PC-3 (cell line): ENCODE measurements around the gene ZNF275. TPM values are rescaled to one million over a fixed set of nuclear protein-coding genes. Genes with fewer than 3 reads are reported as not detected.
"Not testable (repeated sequence)": the region's sequence is repeated elsewhere in the genome, so short reads cannot be mapped to it uniquely, and the experiment has no call there.

ENCODE experiments used
- ATAC-seq: fragments of 200-7000 bp; cut with Tn5 transposase; 2 replicates; pipeline ENCODE4 v1.9.1; 2020; ENCODE audit warnings: mild to moderate bottlenecking, moderate library complexity
- BruUV-seq: library from RNA; stranded (reverse); fragments of 400-500 nt; replicated peaks from 2 replicates; lab custom pipeline; 2021; lab: Mats Ljungman, UMichigan
- CTCF ChIA-PET: fragments of 300-600 bp; sonication (Branson Sonifier 250); formaldehyde crosslinking; loops from one replicate; lab custom pipeline; 2022; ENCODE audit warnings: antibody characterized with exemption; lab: Charles Lee
- POLR2A ChIA-PET: fragments of 300-600 bp; sonication (Branson Sonifier 250); formaldehyde crosslinking; loops from one replicate; lab custom pipeline; 2022; ENCODE audit warnings: antibody characterized with exemption; ENCODE audit not compliant: unreplicated experiment; lab: Charles Lee
- DNase-seq: peaks from one replicate; pipeline ENCODE4 v3.0.0-alpha.2; 2015
- H2AFZ ChIP-seq: fragments of 300-600 bp; sonication (generic); 2 replicates; pipeline ENCODE4 v1.6.0; 2016; ENCODE audit warnings: antibody characterized with exemption, low read length
- H3F3A ChIP-seq: fragments of 300-600 bp; sonication (generic); one replicate; pipeline ENCODE4 v1.6.0; 2017; ENCODE audit warnings: antibody characterized with exemption, low read length, control low read depth, mild to moderate bottlenecking; ENCODE audit not compliant: unreplicated experiment
- H3K27ac ChIP-seq: fragments of 300-600 bp; sonication (generic); 2 replicates; pipeline ENCODE4 v1.5.1; 2016; ENCODE audit warnings: mild to moderate bottlenecking, low read length
- H3K27me3 ChIP-seq: fragments of 300-600 bp; sonication (generic); 2 replicates; pipeline ENCODE4 v1.6.1; 2016; ENCODE audit warnings: low read length, mixed read lengths
- H3K36me3 ChIP-seq: fragments of 300-600 bp; sonication (generic); 2 replicates; pipeline ENCODE4 v1.6.1; 2016; ENCODE audit warnings: low read depth, mixed run types, low read length, mixed read lengths
- H3K4me1 ChIP-seq: fragments of 300-600 bp; sonication (generic); 2 replicates; pipeline ENCODE4 v1.5.1; 2016; ENCODE audit warnings: low read length; ENCODE audit not compliant: insufficient read depth
- H3K4me2 ChIP-seq: fragments of 300-600 bp; sonication (generic); 2 replicates; pipeline ENCODE4 v1.6.0; 2016; ENCODE audit warnings: low read length
- H3K4me3 ChIP-seq: fragments of 300-600 bp; sonication (generic); 2 replicates; pipeline ENCODE4 v1.5.1; 2016; ENCODE audit warnings: mild to moderate bottlenecking, low read length, mixed read lengths
- H3K79me2 ChIP-seq: fragments of 300-600 bp; sonication (generic); 2 replicates; pipeline ENCODE4 v1.6.1; 2017; ENCODE audit warnings: low read length, mixed read lengths
- H3K9ac ChIP-seq: fragments of 300-600 bp; sonication (generic); 2 replicates; pipeline ENCODE4 v1.6.0; 2016; ENCODE audit warnings: mild to moderate bottlenecking, low read length
- H3K9me2 ChIP-seq: fragments of 300-600 bp; sonication (generic); replicated peaks from 2 replicates; pipeline ENCODE4 v1.6.1; 2016; ENCODE audit warnings: mixed run types, low read length, mixed read lengths
- H3K9me3 ChIP-seq: fragments of 300-600 bp; sonication (generic); 2 replicates; pipeline ENCODE4 v1.6.1; 2016; ENCODE audit warnings: low read length, mixed read lengths
- H4K20me1 ChIP-seq: fragments of 300-600 bp; sonication (generic); 2 replicates; pipeline ENCODE4 v1.6.1; 2016; ENCODE audit warnings: low read length, mixed read lengths
- CTCF ChIP-seq: fragments of 300-600 bp; sonication (generic); conservative IDR thresholded peaks from 2 replicates; pipeline ENCODE4 v1.5.1; 2017; ENCODE audit warnings: antibody characterized with exemption, low read depth, mild to moderate bottlenecking, low read length
- EZH2 ChIP-seq: fragments of 300-600 bp; sonication (generic); IDR thresholded peaks from one replicate; pipeline ENCODE4 v1.6.1; 2017; ENCODE audit warnings: antibody characterized with exemption, mild to moderate bottlenecking, low read length; ENCODE audit not compliant: unreplicated experiment
- EZH2phosphoT487 ChIP-seq: fragments of 300-600 bp; sonication (generic); IDR thresholded peaks from 2 replicates; pipeline ENCODE4 v1.6.1; 2018; ENCODE audit warnings: mild to moderate bottlenecking, antibody characterized with exemption, low read length, borderline replicate concordance
- intact Hi-C: fragments of 100-400 bp; cut with micrococcal nuclease; formaldehyde crosslinking; loops from 2 replicates; pipeline ENCODE4 v1.9.0; 2023
- total RNA-seq: library from RNA; depleted of rRNA; stranded (reverse); fragments of >200 nt; gene quantifications from 2 replicates; pipeline ENCODE4 v1.2.3, GENCODE V29; 2014

ZNF275 gene
- total RNA-seq, 1 experiment from 2014 or later, result 7.1 TPM

- POLR2A ChIA-PET, result no interaction called here
- Histone ChIP-seq H3K4me1 (no peaks in the 10 kb centered on the region), H3K4me3 (no peak overlapping the region), H3K27ac (no peak overlapping the region), H3K36me3 (no peaks in the 10 kb centered on the region), H3K9me2 (no peaks in the 10 kb centered on the region), H3F3A (no peaks in the 10 kb centered on the region), H3K9ac (no peak overlapping the region), H3K79me2 (no peaks in the 10 kb centered on the region), H3K4me2 (no peak overlapping the region), H4K20me1 (no peaks in the 10 kb centered on the region), H3K27me3 (0 out of 2 replicates have a peak, but pooled peaks cover 5% of the 10 kb centered on the region), H3K9me3 (no peaks in the 10 kb centered on the region), H2AFZ (no peak overlapping the region)
- no peak for TF ChIP-seq EZH2
- TF ChIP-seq CTCF, result no peak
- TF ChIP-seq EZH2phosphoT487, result no peak
- no peak for ATAC-seq
- DNase-seq, result no peak
- intact Hi-C loops, result no loop called here
- CTCF ChIA-PET, result no interaction called here
- BruUV-seq, result no TSS peak
These were observed 15.1 kb upstream of the ZNF275 start for GRCh38 chrX:153318811-153319210.

DNA sequence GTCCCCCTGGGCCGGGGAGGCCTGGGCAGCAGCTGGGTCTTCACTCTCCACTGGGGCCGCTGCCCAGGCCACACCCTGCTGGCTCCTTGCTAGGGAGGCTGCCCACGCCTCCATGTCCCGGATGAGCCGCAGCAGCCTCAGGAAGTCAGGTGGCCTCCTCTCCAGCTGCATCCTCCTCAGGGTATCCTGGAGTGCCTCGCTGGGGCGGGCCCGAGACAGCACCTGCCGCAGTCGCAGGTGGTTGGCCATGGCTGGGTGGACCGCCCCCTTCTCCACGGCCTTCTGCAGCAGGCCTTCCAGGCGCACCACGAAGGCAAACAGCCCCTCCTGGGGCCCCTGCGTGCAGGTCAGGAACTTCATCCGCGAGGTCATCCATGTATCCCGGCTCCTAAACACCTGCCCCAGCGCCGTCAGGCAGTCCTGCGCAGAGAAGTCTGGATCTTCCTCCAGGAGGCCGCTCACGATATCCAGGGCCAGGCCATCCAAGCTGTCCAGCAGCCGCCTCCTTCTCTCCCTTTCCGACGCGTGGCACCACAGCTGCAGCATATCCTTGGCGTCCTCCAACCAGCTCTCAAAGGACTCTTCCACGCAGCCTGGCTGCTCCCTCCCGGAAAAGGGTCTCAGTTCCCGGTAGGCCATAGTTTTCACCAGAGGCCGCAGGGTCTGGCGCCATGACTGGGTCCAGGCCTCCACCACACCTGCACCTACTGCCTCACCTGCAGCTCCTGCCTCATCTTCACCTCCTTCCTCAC lies 14.5 kb upstream of the ZNF275 start:
- intact Hi-C loops, result no loop called here
- ATAC-seq, result no peak

DNA sequence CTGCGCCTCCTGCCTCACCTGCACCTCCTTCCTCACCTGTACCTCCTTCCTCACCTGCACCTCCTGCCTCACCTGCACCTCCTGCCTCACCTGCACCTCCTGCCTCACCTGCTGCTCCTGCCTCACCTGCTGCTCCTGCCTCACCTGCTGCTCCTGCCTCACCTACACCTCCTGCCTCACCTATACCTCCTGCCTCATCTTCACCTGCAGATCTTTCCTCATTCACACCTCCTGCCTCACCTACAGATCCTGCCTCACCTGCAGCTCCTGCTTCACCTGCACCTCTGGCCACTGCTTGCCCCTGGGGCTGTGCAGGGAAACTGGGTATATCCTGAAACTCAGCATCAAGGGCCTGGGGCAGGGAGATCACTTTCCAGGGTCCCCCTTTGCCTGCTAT lies 13.9 kb upstream of the ZNF275 start:
- H3K36me3 ChIP-seq, H3K79me2 ChIP-seq, H3F3A ChIP-seq, H4K20me1 ChIP-seq, H3K9me3 ChIP-seq, H3K9me2 ChIP-seq, H3K27ac ChIP-seq, H3K4me2 ChIP-seq, ATAC-seq, H2AFZ ChIP-seq, H3K4me3 ChIP-seq, CTCF ChIA-PET, DNase-seq, intact Hi-C loops, H3K4me1 ChIP-seq, H3K27me3 ChIP-seq, BruUV-seq, H3K9ac ChIP-seq, POLR2A ChIA-PET: not testable (repeated sequence)

More for the DNA sequence above, 14.5 kb upstream of the ZNF275 start:
- ChIA-PET POLR2A (no interaction called here), CTCF (no interaction called here)
- 0 out of 2 replicates have a peak, but pooled peaks cover 5% of the 10 kb centered on the region for H3K27me3 ChIP-seq
- H3K9me3 ChIP-seq, result no peaks in the 10 kb centered on the region
- H3F3A ChIP-seq, result no peaks in the 10 kb centered on the region
- H3K27ac ChIP-seq, result no peak overlapping the region
- no peaks in the 10 kb centered on the region for H4K20me1 ChIP-seq
- H2AFZ ChIP-seq, result no peak overlapping the region
- H3K36me3 ChIP-seq, result no peaks in the 10 kb centered on the region
- no peak overlapping the region for H3K4me3 ChIP-seq
- TF ChIP-seq EZH2 (no peak), CTCF (no peak), EZH2phosphoT487 (no peak)
- H3K4me2 ChIP-seq, result no peak overlapping the region
- H3K9ac ChIP-seq, result no peak overlapping the region
- H3K4me1 ChIP-seq, result no peaks in the 10 kb centered on the region
- BruUV-seq, result no TSS peak
- H3K9me2 ChIP-seq, result no peaks in the 10 kb centered on the region
- no peak for DNase-seq
- H3K79me2 ChIP-seq, result no peaks in the 10 kb centered on the region
